CD4-positive, alpha-beta T cell treated with Interleukin-2 at 100 ng/mL for 4 hours (primary cell): Measurements from ENCODE around the gene NEURL1B.

Experiments used
- DNase-seq: peaks from one replicate; pipeline ENCODE4 v3.0.0-alpha.2; 2020; ENCODE audit warnings: low spot score

The NEURL1B gene

DNA sequence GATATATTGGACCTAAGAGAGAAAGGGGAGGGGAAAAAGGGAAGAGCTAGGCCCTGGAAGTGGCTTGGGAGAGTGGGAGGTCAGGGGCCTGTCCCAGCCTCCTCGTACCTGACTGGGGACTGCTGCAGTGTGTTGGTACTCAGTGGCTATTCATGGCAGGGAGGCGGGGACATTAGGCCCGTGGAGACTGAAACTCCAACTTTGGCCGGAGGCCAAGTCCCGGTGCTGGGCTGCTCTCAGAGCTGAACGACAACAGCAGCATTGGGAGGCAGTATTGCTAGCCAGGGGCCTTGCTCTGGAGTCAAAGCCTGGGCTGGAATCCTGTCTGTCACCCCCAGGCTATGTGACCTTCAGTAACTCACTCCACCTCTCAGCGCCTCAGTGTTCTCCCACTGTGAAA is 37.8 kb downstream of the NEURL1B start:
- DNase-seq, result no peak

DNA sequence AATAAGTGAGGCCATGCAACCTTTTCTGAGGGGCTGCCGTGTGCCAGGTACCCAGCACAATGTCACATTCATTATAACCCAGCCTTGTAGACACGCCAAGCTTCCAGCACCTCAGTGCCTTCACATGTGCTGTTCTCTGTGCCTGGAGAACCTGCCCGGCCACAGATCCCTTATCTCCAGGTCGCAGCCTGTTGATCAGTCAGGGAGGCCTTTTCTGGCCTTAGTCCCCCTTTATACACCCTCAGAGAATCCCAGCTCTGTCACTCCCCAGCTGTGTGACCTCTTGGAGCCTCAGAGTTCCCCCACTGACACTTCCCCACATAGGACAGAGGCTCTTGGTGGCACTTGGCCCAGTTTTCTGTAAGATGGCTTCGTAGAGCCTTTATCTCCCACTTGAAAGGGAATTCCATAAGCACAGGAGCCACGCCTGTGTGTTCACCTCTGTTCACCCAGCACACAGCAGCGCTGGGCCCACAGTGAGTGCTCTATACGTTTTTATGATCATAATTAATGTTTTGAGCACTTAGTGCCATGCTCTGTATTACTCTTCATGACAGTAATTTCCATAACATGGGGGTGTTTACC is 38.7 kb downstream of the NEURL1B start:
- no peak for DNase-seq

- no peak for DNase-seq
Observed at GRCh38 chr5:172680921-172681320, 39.9 kb downstream of the NEURL1B start.

DNA sequence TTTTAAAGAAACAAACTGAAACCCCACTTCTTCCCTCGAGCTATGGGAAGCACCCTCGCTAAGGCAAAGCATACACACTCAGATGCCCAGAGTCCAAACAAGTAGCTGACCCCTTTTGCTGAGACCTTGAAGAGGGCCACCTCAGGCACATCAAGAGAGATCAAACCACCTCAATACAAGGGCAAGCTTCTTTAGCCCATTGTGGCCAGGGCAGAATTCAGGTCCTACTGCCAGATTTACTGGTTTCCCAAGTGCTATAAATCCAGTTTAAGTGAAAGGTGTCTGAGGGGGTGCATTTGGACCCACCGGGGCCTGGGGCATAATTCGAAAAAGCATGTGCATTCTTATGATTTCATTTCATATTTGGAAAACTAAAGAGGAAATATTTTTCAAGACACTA is 40.4 kb downstream of the NEURL1B start:
- DNase-seq, result no peak

GRCh38 chr5:172683264-172683644 is 42.2 kb downstream of the NEURL1B start:
- DNase-seq, result no peak

DNA sequence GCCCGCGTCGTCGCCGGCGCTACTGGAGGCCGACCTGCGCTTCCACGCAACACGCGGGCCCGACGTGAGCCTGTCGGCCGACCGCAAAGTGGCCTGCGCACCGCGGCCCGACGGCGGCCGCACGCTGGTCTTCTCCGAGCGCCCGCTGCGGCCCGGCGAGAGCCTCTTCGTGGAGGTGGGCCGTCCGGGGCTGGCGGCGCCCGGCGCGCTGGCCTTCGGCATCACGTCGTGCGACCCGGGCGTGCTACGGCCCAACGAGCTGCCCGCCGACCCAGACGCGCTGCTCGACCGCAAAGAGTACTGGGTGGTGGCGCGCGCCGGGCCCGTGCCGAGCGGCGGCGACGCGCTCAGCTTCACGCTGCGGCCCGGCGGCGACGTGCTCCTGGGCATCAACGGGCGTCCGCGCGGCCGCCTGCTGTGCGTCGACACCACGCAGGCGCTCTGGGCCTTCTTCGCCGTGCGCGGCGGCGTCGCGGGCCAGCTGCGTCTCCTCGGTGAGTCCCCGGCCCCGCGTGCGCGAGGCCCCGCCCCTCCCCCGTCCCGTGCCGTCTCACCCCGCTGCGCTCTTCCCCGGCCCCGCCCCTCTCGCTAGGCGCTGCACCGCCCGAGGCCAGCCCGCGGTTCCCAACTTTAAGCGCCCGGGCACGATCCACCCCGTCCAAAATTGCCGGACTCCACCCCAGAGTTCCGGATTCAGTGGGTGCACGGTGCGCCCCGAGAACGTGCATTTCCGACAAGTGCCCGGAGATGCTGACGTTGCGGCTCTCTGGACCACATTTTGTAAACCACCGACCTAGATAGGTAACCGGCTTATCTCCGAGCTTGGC is 42.8 kb downstream of the NEURL1B start:
- peak; percentile 69 for DNase-seq

DNA sequence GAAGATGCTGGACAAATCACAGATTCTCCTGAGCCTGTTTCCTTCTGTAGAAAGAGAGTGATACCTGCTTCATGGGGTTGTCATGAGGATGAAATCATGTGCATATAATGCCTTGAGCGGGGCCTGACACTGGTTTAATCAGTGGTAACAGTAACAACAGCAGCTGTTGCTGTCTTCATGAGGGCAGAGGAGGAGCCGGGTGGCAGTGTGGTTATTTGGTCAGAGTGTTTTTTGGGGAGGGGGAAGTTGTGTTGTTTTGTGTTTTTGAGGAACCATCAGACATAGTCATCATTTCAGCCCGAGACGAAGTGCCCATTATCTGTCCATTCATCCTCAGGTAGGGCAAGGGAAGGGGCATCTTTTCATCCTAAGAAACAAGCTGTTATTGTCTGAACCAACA is 44.0 kb downstream of the NEURL1B start:
- no peak for DNase-seq

DNA sequence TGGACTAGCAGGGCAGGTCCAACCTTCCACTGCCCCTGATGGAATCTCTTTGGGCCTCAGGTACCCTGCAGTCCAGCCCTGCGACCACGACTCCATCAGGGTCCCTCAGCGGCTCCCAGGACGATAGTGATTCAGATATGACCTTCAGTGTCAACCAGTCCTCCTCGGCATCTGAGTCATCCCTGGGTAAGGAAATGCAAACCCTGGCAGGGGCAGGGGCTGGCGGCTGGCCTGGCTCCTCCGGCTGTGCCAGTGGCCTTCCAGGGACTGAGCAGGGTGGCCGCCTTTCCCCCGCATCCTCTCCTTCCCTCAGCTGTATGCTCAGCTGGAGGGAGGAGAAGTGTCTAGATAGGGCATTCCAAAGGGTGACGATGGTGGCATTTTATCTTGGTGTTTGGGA is 45.0 kb downstream of the NEURL1B start:
- DNase-seq, result no peak

GRCh38 chr5:172686539-172687390 is 45.7 kb downstream of the NEURL1B start:
- no peak for DNase-seq

- DNase-seq, result no peak
Observed at GRCh38 chr5:172687940-172688339, 46.9 kb downstream of the NEURL1B start.

GRCh38 chr5:172688349-172689217 is 47.5 kb downstream of the NEURL1B start:
- DNase-seq, result no peak

- no peak for DNase-seq
Observed at GRCh38 chr5:172689218-172689572, 48.1 kb downstream of the NEURL1B start.

GRCh38 chr5:172689801-172690200 is 48.7 kb downstream of the NEURL1B start:
- no peak for DNase-seq

- no peak for DNase-seq
Observed at GRCh38 chr5:172690258-172691075, 49.4 kb downstream of the NEURL1B start.

DNA sequence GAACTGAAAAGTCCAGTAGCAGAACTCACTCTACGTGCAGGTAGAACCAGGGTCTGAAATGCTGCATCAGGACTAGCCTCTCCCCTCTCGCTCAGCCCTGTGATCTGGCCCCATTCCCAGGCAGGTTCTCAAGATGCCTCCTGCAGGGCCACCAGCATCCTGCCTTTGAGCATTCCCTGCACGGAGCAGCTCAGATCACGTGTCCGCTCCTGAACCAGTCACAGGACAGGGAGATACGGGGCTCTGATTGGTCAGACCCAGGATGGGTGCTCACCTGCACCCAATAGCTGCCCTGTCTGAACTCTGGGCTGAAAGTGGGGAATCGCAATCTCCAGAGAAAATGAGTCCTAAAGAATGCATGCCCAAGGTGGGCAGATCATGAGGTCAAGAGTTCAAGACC is 50.8 kb downstream of the NEURL1B start:
- DNase-seq, result no peak

GRCh38 chr5:172692451-172692850 is 51.4 kb downstream of the NEURL1B start:
- DNase-seq, result no peak

DNA sequence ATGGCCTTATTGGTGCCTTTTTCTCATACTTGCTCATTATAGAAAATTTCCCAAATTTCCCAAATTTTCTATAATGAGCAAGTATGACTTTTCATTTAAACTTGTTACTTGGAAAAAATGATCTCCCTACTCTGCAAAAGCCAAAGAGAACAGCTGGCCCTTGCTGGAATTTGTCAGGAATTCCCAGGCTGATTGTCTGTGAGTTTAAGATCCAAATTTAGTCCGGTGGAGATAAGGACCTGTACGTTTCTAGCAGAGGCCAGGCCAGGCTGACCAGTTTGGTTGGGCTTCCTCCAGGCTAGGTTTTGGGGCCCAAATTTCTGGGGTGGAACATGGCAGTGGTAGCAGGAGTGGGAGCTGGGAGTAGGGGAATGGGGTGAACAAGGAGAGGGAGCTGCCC is 51.9 kb downstream of the NEURL1B start:
- DNase-seq, result no peak

GRCh38 chr5:172694061-172694460 is 53.0 kb downstream of the NEURL1B start:
- DNase-seq, result no peak

DNA sequence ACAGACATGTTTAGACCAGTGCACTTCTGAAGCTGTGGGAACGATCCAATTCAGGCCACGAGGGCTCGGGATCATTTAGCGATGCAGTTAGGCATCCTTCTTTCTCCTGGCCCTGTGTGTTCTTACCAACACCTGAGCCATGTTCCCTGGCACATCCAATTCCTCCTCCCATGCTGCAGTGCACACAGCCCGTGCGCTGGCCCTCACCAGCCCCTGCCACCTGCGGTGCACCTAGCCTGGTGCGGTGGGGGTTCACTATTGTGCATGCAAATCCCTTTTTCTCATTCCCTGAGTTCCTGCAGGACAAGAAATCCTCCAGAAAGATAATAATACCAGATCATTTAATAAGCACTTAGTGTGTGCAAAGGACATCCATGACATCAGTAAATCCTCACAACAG is 53.5 kb downstream of the NEURL1B start:
- no peak for DNase-seq

DNA sequence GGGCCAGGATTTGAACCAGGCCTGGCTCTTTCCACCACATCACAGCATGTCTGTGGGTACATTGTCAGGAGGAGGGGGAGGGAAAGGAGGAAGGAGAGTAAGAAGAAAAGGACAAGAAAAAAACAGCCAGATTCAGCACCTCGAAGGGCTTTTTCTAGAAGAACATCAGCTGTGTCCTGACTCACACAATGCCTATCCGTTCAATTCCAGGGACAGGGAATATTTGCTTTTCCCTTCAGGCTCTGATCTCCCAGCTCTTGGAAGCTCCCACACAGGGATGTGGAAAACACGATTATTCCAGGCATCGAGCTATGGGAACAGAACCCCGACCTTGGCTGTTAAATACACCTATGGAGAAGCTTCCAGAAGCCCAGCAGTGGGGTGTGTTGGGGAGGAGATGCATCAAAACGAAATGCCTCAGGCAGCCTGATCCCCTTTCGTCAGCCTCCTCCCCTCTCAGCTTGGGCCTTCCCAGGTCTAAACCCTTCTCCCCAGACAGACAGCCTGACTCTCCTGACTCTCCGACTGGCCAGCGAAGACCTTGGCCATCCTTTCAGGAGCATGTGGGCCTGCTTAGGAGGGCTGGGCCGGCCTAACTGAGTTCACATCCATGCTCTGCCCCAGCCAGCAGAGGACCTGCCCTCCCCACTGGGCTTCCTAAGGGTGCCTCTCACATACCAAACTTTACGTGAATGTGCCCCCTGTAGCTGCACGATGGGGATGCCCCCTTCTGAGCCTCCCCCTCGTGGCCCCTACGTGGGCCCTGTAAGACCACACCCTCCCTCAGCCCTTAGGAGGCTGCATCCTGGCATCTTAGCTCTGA is 54.4 kb downstream of the NEURL1B start:
- DNase-seq, result no peak
